HL-60 (cell line): ENCODE measurements around the gene SCGN.

ENCODE experiments used
- CTCF ChIP-seq: IDR thresholded peaks from one replicate; pipeline ENCODE4 v1.5.1; 2011; ENCODE audit warnings: low read length, control low read depth, inconsistent platforms; ENCODE audit not compliant: insufficient read depth
- GABPA ChIP-seq: IDR thresholded peaks from 2 replicates; pipeline ENCODE4 v1.6.1; 2012; ENCODE audit warnings: low read depth
- POLR2AphosphoS5 ChIP-seq: IDR thresholded peaks from 2 replicates; pipeline ENCODE4 v1.6.1; 2012; ENCODE audit warnings: low read depth
- SPI1 ChIP-seq: IDR thresholded peaks from 2 replicates; pipeline ENCODE4 v1.6.1; 2012; ENCODE audit warnings: low read depth, mild to moderate bottlenecking, borderline replicate concordance
- TF ChIP-seq, protein P1 (sequence below): IDR thresholded peaks from 2 replicates; pipeline ENCODE4 v1.6.1; 2012; ENCODE audit warnings: low read depth; ENCODE audit not compliant: insufficient replicate concordance

DNA sequence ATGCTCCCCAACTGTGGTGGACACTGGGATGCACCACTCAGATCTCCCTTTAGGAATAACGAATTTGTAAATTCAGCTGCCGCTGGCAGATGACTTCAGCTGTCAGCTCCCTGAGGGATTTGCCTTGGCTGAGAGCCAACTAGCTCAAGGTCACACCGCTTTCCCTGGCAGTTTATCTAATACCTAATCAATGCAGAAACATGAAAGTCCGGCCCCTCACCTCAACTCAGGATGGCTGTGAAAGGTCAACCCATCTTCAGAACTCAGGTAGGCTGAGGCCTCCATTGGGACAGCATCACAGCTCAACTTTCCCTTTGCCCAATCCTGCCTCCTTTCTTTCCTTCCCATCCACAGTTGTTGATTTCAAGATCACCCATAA is 22.8 kb upstream of the SCGN start:
- TF ChIP-seq CTCF (no peak), GABPA (no peak), POLR2AphosphoS5 (no peak), SPI1 (no peak)
- TF ChIP-seq, protein P1, sequence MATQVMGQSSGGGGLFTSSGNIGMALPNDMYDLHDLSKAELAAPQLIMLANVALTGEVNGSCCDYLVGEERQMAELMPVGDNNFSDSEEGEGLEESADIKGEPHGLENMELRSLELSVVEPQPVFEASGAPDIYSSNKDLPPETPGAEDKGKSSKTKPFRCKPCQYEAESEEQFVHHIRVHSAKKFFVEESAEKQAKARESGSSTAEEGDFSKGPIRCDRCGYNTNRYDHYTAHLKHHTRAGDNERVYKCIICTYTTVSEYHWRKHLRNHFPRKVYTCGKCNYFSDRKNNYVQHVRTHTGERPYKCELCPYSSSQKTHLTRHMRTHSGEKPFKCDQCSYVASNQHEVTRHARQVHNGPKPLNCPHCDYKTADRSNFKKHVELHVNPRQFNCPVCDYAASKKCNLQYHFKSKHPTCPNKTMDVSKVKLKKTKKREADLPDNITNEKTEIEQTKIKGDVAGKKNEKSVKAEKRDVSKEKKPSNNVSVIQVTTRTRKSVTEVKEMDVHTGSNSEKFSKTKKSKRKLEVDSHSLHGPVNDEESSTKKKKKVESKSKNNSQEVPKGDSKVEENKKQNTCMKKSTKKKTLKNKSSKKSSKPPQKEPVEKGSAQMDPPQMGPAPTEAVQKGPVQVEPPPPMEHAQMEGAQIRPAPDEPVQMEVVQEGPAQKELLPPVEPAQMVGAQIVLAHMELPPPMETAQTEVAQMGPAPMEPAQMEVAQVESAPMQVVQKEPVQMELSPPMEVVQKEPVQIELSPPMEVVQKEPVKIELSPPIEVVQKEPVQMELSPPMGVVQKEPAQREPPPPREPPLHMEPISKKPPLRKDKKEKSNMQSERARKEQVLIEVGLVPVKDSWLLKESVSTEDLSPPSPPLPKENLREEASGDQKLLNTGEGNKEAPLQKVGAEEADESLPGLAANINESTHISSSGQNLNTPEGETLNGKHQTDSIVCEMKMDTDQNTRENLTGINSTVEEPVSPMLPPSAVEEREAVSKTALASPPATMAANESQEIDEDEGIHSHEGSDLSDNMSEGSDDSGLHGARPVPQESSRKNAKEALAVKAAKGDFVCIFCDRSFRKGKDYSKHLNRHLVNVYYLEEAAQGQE = no peak
